Measurements from ENCODE around the gene UTP20.
"Not testable (repeated sequence)": the region's sequence is repeated elsewhere in the genome, so short reads cannot be mapped to it uniquely, and the experiment has no call there.

The UTP20 gene

GRCh38 chr12:101375573-101375972, 95.7 kb downstream of the UTP20 start:
- Histone ChIP-seq H2BK5ac (ENCODE audit: low read depth, low read length, poor library complexity) (no peak overlapping the region), H3K4me2 (ENCODE audit: low read length) (no peak overlapping the region)
- no CpG with 5 or more reads among the region's 5 CpGs for WGBS (ENCODE audit: extremely low coverage, insufficient coverage, insufficient read length)

DNA sequence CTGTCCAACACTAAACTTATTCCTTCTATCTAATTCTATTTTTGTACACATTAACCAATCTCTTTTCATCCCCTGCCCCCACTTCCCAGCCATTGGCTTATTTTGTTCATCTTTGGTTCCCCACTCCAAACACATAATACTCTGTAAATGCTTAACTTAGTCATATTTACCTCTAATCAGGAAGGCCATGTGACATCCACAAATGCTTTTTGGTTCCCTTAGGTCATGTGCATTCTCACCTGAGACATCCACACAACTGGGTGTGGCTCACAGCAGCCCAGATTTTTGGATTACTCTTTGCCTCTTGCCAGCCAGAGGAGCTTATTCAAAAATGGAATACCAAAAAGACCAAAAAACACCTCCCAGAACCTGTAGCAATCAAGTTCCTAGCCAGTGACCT, 99.2 kb downstream of the UTP20 start:
- DNase-seq = no peak
- no peak overlapping the region for H2BK5ac ChIP-seq (ENCODE audit: low read depth, low read length, poor library complexity)

More at GRCh38 chr12:101375573-101375972, 95.7 kb downstream of the UTP20 start:
- Histone ChIP-seq H3K4me1 (ENCODE audit: control insufficient read depth in 1 of 2, insufficient read depth in 2 of 2, low read length in 2 of 2) (no peaks in the 10 kb centered on the region), H3K79me1 (ENCODE audit: low read length) (no peaks in the 10 kb centered on the region), H4K8ac (ENCODE audit: low read depth, low read length) (no peak overlapping the region), H3K79me2 (ENCODE audit: control insufficient read depth, insufficient read depth, low read length, poor library complexity) (no peaks in the 10 kb centered on the region), H2AFZ (ENCODE audit: insufficient read depth, low read length, poor library complexity) (no peak overlapping the region), H4K91ac (ENCODE audit: low read depth, low read length) (no peak overlapping the region), H3K27me3 (ENCODE audit: insufficient read depth, low read length) (no peaks in the 10 kb centered on the region), H2AK5ac (ENCODE audit: low read length) (no peak overlapping the region), H3K4ac (ENCODE audit: low read depth, low read length) (no peak overlapping the region), H3K23ac (ENCODE audit: low read length) (no peak overlapping the region), H3K9me3 (ENCODE audit: insufficient read depth, low read depth, low read length) (no peaks in the 10 kb centered on the region), H3K14ac (ENCODE audit: low read length) (no peak overlapping the region), H3K4me3 (ENCODE audit: low read depth, low read length) (no peak overlapping the region), H2BK12ac (ENCODE audit: low read length) (no peak overlapping the region), H3K27ac (ENCODE audit: low read depth, low read length) (no peak overlapping the region), H3K18ac (ENCODE audit: low read length) (no peak overlapping the region), H3K9ac (ENCODE audit: low read length) (no peak overlapping the region), H3K36me3 (ENCODE audit: control insufficient read depth in 1 of 2, insufficient read depth in 2 of 2, low read length in 2 of 2) (peaks cover 16 to 35% of the 10 kb centered on the region in 2 experiments), H2BK120ac (ENCODE audit: insufficient read depth, low read length, poor library complexity) (no peak overlapping the region), H4K12ac (ENCODE audit: low read depth, low read length) (no peak overlapping the region)
- DNase-seq = no peak

DNA sequence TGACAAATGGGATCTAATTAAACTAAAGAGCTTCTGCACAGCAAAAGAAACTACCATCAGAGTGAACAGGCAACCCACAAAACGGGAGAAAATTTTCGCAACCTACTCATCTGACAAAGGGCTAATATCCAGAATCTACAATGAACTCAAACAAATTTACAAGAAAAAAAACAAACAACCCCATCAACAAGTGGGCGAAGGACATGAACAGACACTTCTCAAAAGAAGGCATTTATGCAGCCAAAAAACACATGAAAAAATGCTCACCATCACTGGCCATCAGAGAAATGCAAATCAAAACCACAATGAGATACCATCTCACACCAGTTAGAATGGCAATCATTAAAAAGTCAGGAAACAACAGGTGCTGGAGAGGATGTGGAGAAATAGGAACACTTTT, 111.3 kb downstream of the UTP20 start:
- H4K12ac ChIP-seq (ENCODE audit: low read depth, low read length); H3K4me2 ChIP-seq (ENCODE audit: low read length); H2BK120ac ChIP-seq (ENCODE audit: insufficient read depth, low read length, poor library complexity); H3K9ac ChIP-seq (ENCODE audit: low read length); H3K23ac ChIP-seq (ENCODE audit: low read length); H2BK5ac ChIP-seq (ENCODE audit: low read depth, low read length, poor library complexity); H3K14ac ChIP-seq (ENCODE audit: low read length); H2AFZ ChIP-seq (ENCODE audit: insufficient read depth, low read length, poor library complexity); H3K79me2 ChIP-seq (ENCODE audit: control insufficient read depth, insufficient read depth, low read length, poor library complexity); H3K27me3 ChIP-seq (ENCODE audit: insufficient read depth, low read length); H2AK5ac ChIP-seq (ENCODE audit: low read length); H4K8ac ChIP-seq (ENCODE audit: low read depth, low read length); H3K27ac ChIP-seq (ENCODE audit: low read depth, low read length); H3K4ac ChIP-seq (ENCODE audit: low read depth, low read length); DNase-seq; H3K4me3 ChIP-seq (ENCODE audit: low read depth, low read length); H2BK12ac ChIP-seq (ENCODE audit: low read length); H3K18ac ChIP-seq (ENCODE audit: low read length); H4K91ac ChIP-seq (ENCODE audit: low read depth, low read length); H3K9me3 ChIP-seq (ENCODE audit: insufficient read depth, low read depth, low read length); H3K4me1 ChIP-seq (ENCODE audit: control insufficient read depth in 1 of 2, insufficient read depth in 2 of 2, low read length in 2 of 2); H3K79me1 ChIP-seq (ENCODE audit: low read length): not testable (repeated sequence)
- no CpG with 5 or more reads among the region's 3 CpGs for WGBS (ENCODE audit: extremely low coverage, insufficient coverage, insufficient read length)
- H3K36me3 ChIP-seq (ENCODE audit: control insufficient read depth in 1 of 2, insufficient read depth in 2 of 2, low read length in 2 of 2) = peaks cover 8 to 15% of the 10 kb centered on the region in 2 experiments

More for the DNA sequence above, 99.2 kb downstream of the UTP20 start:
- Histone ChIP-seq H3K14ac (ENCODE audit: low read length) (no peak overlapping the region), H3K23ac (ENCODE audit: low read length) (no peak overlapping the region), H4K12ac (ENCODE audit: low read depth, low read length) (no peak overlapping the region), H2BK120ac (ENCODE audit: insufficient read depth, low read length, poor library complexity) (no peak overlapping the region), H3K9me3 (ENCODE audit: insufficient read depth, low read depth, low read length) (no peaks in the 10 kb centered on the region), H3K27ac (ENCODE audit: low read depth, low read length) (no peak overlapping the region), H4K8ac (ENCODE audit: low read depth, low read length) (no peak overlapping the region), H4K91ac (ENCODE audit: low read depth, low read length) (no peak overlapping the region), H3K4me3 (ENCODE audit: low read depth, low read length) (no peak overlapping the region), H3K4me1 (ENCODE audit: control insufficient read depth in 1 of 2, insufficient read depth in 2 of 2, low read length in 2 of 2) (no peaks in the 10 kb centered on the region), H3K9ac (ENCODE audit: low read length) (no peak overlapping the region), H3K4ac (ENCODE audit: low read depth, low read length) (no peak overlapping the region), H3K4me2 (ENCODE audit: low read length) (no peak overlapping the region), H3K18ac (ENCODE audit: low read length) (no peak overlapping the region), H2BK12ac (ENCODE audit: low read length) (no peak overlapping the region), H3K79me2 (ENCODE audit: control insufficient read depth, insufficient read depth, low read length, poor library complexity) (no peaks in the 10 kb centered on the region), H2AK5ac (ENCODE audit: low read length) (no peak overlapping the region), H2AFZ (ENCODE audit: insufficient read depth, low read length, poor library complexity) (no peak overlapping the region), H3K79me1 (ENCODE audit: low read length) (no peaks in the 10 kb centered on the region), H3K27me3 (ENCODE audit: insufficient read depth, low read length) (no peaks in the 10 kb centered on the region), H3K36me3 (ENCODE audit: control insufficient read depth in 1 of 2, insufficient read depth in 2 of 2, low read length in 2 of 2) (peaks cover 28 to 32% of the 10 kb centered on the region in 2 experiments)

- Histone ChIP-seq H4K8ac (ENCODE audit: low read depth, low read length) (peak overlapping the region; percentile 95), H3K18ac (ENCODE audit: low read length) (peak overlapping the region; percentile 96)
- no CpG with 5 or more reads among the region's 18 CpGs for WGBS (ENCODE audit: extremely low coverage, insufficient coverage, insufficient read length)
Measured at GRCh38 chr12:101407049-101407435, 127.1 kb downstream of the UTP20 start.

More at GRCh38 chr12:101407049-101407435, 127.1 kb downstream of the UTP20 start:
- peak overlapping the region; percentile 67 for H4K91ac ChIP-seq (ENCODE audit: low read depth, low read length)
- H3K9me3 ChIP-seq (ENCODE audit: insufficient read depth, low read depth, low read length) = no peaks in the 10 kb centered on the region
- no peaks in the 10 kb centered on the region for H3K27me3 ChIP-seq (ENCODE audit: insufficient read depth, low read length)
- H2AFZ ChIP-seq (ENCODE audit: insufficient read depth, low read length, poor library complexity) = peak overlapping the region; percentile 85
- H3K14ac ChIP-seq (ENCODE audit: low read length) = peak overlapping the region; percentile 97
- H2AK5ac ChIP-seq (ENCODE audit: low read length) = peak overlapping the region; percentile 61
- peak overlapping the region; percentile 29 for H2BK120ac ChIP-seq (ENCODE audit: insufficient read depth, low read length, poor library complexity)
- H3K4me3 ChIP-seq (ENCODE audit: low read depth, low read length) = peak overlapping the region; percentile 88
- DNase-seq = peak; percentile 28 to 55
- H3K4me2 ChIP-seq (ENCODE audit: low read length) = peak overlapping the region; percentile 98
- H2BK5ac ChIP-seq (ENCODE audit: low read depth, low read length, poor library complexity) = peak overlapping the region; percentile 66
- peak overlapping the region; percentile 31 for H2BK12ac ChIP-seq (ENCODE audit: low read length)
- H3K79me1 ChIP-seq (ENCODE audit: low read length) = peaks cover 9% of the 10 kb centered on the region
- peak overlapping the region; percentile 66 for H3K4ac ChIP-seq (ENCODE audit: low read depth, low read length)
- peak overlapping the region; percentile 99 for H4K12ac ChIP-seq (ENCODE audit: low read depth, low read length)
- peaks cover 0 to 9% of the 10 kb centered on the region in 2 experiments for H3K36me3 ChIP-seq (ENCODE audit: control insufficient read depth in 1 of 2, insufficient read depth in 2 of 2, low read length in 2 of 2)
- no peak overlapping the region for H3K23ac ChIP-seq (ENCODE audit: low read length)
- peaks cover 13% of the 10 kb centered on the region for H3K79me2 ChIP-seq (ENCODE audit: control insufficient read depth, insufficient read depth, low read length, poor library complexity)
- H3K9ac ChIP-seq (ENCODE audit: low read length) = peak overlapping the region; percentile 91
- H3K4me1 ChIP-seq (ENCODE audit: control insufficient read depth in 1 of 2, insufficient read depth in 2 of 2, low read length in 2 of 2) = peaks cover 3 to 4% of the 10 kb centered on the region in 2 experiments
- peak overlapping the region; percentile 85 for H3K27ac ChIP-seq (ENCODE audit: low read depth, low read length)

All from trophoblast cell (in vitro differentiated cells and primary cell).